Measurements from ENCODE around the gene DEFB127.
"Not testable (repeated sequence)": the region's sequence is repeated elsewhere in the genome, so short reads cannot be mapped to it uniquely, and the experiment has no call there.

Gene DEFB127

DNA sequence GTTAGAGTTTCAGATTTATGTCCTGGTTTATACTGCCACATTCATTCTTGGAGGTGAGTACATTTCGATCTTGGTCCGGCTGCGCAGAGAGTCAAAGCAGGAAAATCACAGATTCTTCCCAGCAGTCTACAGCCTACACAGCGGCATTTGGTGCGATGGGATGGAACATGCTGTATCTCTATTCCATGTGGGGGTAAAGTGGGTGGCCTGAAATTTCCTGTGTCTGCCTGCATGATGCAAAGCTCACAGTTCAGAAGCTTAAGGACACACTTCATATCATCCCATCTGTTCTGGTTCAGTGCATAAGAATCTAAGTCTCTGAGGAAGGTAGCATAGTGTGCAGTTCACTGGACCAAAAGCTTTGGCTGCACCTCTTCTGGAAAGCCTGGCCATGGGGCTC lies at the start of gene DEFB127:
Gene DEFB127 (plus strand): TSS at position 301 of the 400 bp plus-strand sequence. CDS start 91 bp downstream, at position 392.
- no peak for DNase-seq

- no peak for DNase-seq
Observed at GRCh38 chr20:112396-112795, 44.9 kb upstream of the DEFB127 start.

- DNase-seq = no peak
Observed at GRCh38 chr20:117518-117917, 39.7 kb upstream of the DEFB127 start.

- DNase-seq = not testable (repeated sequence)
Observed at GRCh38 chr20:129786-130323, 27.4 kb upstream of the DEFB127 start.

GRCh38 chr20:137668-138490 lies 19.4 kb upstream of the DEFB127 start:
- no peak for DNase-seq

DNA sequence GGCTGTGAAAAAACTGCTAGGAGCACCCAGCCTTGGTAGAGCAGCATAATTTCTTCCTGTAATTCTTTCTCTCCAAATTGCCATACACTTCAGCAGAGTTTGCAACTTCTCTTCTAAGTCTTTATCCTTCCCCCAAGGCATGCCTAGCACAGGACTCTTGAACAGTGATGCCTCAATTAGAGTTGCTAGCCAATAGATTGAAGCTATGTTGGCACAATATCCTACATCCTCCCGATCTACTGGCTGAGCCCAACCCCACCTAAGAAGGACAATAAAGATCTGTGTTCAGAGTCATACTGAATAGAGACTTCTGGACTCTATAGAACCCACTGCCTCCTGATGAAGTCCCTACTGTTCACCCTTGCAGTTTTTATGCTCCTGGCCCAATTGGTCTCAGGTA lies 15.0 kb upstream of the DEFB127 start, which contains the start of gene DEFB126:
Gene DEFB126 (plus strand): TSS at position 301 of the 400 bp plus-strand sequence. CDS start 39 bp downstream, at position 340.
- no peak for DNase-seq

GRCh38 chr20:145877-146276 lies 11.4 kb upstream of the DEFB127 start:
- no peak for DNase-seq

GRCh38 chr20:152131-152530 lies 5.1 kb upstream of the DEFB127 start:
- no peak for DNase-seq

DNA sequence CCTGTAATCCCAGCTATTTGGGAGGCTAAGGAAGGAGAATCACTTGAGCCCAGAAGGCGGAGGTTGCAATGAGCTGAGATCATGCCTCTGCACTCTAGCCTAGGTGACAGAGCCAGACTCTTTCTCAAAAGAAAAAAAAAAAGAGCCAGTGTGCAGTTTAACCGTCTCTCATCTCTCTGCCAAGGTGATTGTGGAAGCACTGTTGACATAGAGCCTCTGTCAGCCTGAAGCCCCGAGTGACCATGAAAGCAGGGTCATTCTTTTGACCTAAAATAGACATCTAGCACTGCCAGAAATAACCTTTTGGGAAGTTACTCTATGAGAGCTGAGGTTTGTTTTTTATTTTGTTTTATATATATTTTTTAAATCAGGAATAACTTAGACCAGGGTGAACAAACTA lies 7.4 kb downstream of the DEFB127 start:
- no peak for DNase-seq

DNA sequence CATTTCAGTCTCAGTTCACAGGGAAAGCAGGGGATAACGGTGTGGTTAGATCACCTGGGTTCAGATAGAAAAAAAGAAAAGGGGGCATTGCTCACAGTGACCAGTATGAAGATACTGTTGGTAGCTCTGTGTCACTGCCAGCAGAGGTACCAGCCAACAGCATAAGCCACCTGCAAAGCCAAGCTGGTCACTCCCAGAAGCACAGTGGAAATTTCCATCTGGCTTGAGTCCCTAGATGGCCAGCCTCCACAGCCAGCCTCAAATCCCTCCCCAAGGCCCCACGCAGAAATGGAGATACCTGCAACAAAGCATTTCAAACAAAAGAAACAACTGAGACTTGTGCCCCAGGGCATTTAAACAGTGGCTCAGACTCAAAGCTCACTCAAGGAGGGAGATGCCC lies 11.6 kb downstream of the DEFB127 start:
- no peak for DNase-seq

GRCh38 chr20:184288-184687 lies 27.0 kb downstream of the DEFB127 start:
- no peak for DNase-seq

DNA sequence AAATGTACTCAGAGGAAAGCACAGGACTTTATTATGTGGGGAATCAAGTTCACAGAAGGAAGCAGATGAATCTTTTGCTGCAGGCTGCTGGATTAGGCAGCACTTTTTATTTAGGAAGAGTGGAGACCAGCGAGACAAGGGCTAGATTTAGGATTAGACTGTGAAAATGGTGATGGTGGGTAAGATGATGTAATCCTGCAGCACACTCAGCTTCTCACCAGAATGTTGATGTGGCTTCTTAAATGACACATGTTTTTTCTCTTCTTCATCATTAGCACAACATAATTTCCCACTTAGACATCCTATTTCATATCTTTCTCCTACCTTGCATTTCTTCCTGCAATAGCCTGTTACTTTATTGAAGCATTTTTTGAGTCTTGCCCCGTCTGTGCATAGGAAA lies 30.5 kb downstream of the DEFB127 start:
- no peak for DNase-seq

GRCh38 chr20:189611-190010 lies 32.4 kb downstream of the DEFB127 start, which contains the start of gene DEFB128:
Gene DEFB128, minus strand, starts transcription at chr20:189711. Its CDS starts 88 bp downstream, at chr20:189623.
- no peak for DNase-seq

DNA sequence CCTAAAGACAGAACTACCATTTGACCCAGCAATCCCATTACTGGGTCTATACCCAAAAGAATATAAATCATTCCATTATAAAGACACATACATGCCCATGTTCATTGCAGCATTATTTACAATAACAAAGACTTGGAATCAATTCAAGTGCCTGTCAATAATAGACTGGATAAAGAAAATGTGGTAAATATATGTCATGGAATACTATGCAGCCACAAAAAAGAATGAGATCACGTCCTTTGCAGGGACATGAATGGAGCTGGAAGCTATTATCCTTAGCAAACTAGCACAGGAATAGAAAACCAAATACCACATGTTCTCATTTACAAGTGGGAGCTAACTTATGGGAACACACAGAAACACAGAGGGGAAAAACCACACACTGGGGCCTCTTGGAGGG lies 41.0 kb downstream of the DEFB127 start:
- DNase-seq = no peak

DNA sequence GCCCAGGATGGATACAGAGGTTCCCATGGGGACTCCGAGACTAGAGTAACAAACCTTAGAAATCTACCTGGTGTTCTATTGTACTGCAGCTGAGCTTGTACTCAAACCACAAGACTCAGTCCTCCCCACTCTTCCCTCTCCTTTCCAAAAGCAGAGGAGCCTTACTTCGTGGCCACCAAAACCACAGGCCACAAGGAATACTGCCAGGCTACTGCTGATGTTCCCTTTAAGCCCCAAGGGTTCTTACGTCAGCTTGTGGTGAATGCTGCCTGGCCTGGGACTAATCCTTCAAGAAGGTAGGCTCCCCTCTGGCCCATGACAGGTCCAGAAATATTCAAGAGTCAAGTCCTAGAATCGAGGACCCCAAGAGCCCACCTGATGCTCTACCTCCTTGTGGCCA lies 42.7 kb downstream of the DEFB127 start:
- no peak for DNase-seq

- not testable (repeated sequence) for DNase-seq
Observed at GRCh38 chr20:203630-204029, 46.4 kb downstream of the DEFB127 start.

Data from DMS79 treated with DMSO at 0.1 percent for 48 hours (cell line).